OCI-LY1 (cell line): ENCODE data around the gene DYSF.

Source experiments
- H2AFZ ChIP-seq: fragments of 200-600 bp; sonication (generic), shearing (Covaris generic); 2 replicates; pipeline ENCODE4 v1.6.0; 2014; ENCODE audit warnings: antibody characterized with exemption, mild to moderate bottlenecking, low read length
- H3F3A ChIP-seq: fragments of 200-600 bp; sonication (generic), shearing (Covaris generic); 2 replicates; pipeline ENCODE4 v1.6.0; 2014; ENCODE audit warnings: mild to moderate bottlenecking, antibody characterized with exemption, low read length, moderate library complexity; ENCODE audit not compliant: insufficient read depth
- H3K27ac ChIP-seq: fragments of 200-600 bp; sonication (generic); 2 replicates; pipeline ENCODE4 v1.5.1; 2014; ENCODE audit warnings: low read length, mixed run types, mild to moderate bottlenecking, low read depth; ENCODE audit not compliant: poor library complexity, severe bottlenecking
- H3K27me3 ChIP-seq: fragments of 200-600 bp; sonication (generic); 2 replicates; pipeline ENCODE4 v1.6.0; 2014; ENCODE audit warnings: antibody characterized with exemption, mild to moderate bottlenecking, low read length, moderate library complexity; ENCODE audit not compliant: insufficient read depth
- H3K36me3 ChIP-seq: fragments of 200-600 bp; sonication (generic); 2 replicates; pipeline ENCODE4 v1.6.1; 2014; ENCODE audit warnings: mild to moderate bottlenecking, antibody characterized with exemption, low read length, moderate library complexity, mixed read lengths; ENCODE audit not compliant: insufficient read depth
- H3K4me1 ChIP-seq: fragments of 200-600 bp; sonication (generic); 2 replicates; pipeline ENCODE4 v1.5.1; 2014; ENCODE audit warnings: mild to moderate bottlenecking, low read length, moderate library complexity; ENCODE audit not compliant: insufficient read depth, severe bottlenecking
- H3K4me2 ChIP-seq: fragments of 200-600 bp; sonication (generic), shearing (Covaris generic); 2 replicates; pipeline ENCODE4 v1.6.1; 2014; ENCODE audit warnings: low read length
- H3K4me3 ChIP-seq: fragments of 200-600 bp; sonication (generic); 2 replicates; pipeline ENCODE4 v1.5.1; 2014; ENCODE audit warnings: low read length, low read depth, mild to moderate bottlenecking, mixed read lengths; ENCODE audit not compliant: poor library complexity, severe bottlenecking
- H3K79me2 ChIP-seq: fragments of 200-600 bp; shearing (Covaris generic); 2 replicates; pipeline ENCODE4 v1.6.1; 2016; ENCODE audit warnings: mixed run types, low read length, mixed read lengths; ENCODE audit not compliant: insufficient read depth
- H3K9ac ChIP-seq: fragments of 200-600 bp; sonication (generic), shearing (Covaris generic); 2 replicates; pipeline ENCODE4 v1.6.1; 2014; ENCODE audit warnings: mild to moderate bottlenecking, low read length, mixed read lengths
- H3K9me2 ChIP-seq: fragments of 200-600 bp; sonication (generic), shearing (Covaris generic); 2 replicates; pipeline ENCODE4 v1.6.1; 2014; ENCODE audit warnings: low read depth, mild to moderate bottlenecking, low read length, mixed read lengths
- H3K9me3 ChIP-seq: fragments of 200-600 bp; shearing (Covaris generic); 2 replicates; pipeline ENCODE4 v1.6.1; 2014; ENCODE audit warnings: low read length, mixed read lengths
- H4K20me1 ChIP-seq: fragments of 200-600 bp; sonication (generic), shearing (Covaris generic); 2 replicates; pipeline ENCODE4 v1.6.0; 2016; ENCODE audit warnings: mild to moderate bottlenecking, low read length; ENCODE audit not compliant: insufficient read depth
- CTCF ChIP-seq: fragments of 200-600 bp; sonication (generic), shearing (Covaris generic); IDR thresholded peaks from 2 replicates; pipeline ENCODE4 v1.5.1; 2017; ENCODE audit warnings: mild to moderate bottlenecking, antibody characterized with exemption, low read length, moderate library complexity, mixed read lengths
- EZH2 ChIP-seq: fragments of 200-600 bp; sonication (generic), shearing (Covaris generic); IDR thresholded peaks from 2 replicates; pipeline ENCODE4 v1.8.0; 2017; ENCODE audit warnings: borderline replicate concordance, mixed run types, mild to moderate bottlenecking, antibody characterized with exemption, low read length, moderate library complexity, mixed read lengths

Gene DYSF

GRCh38 chr2:71597756-71598155, 144.4 kb downstream of the DYSF start:
- Histone ChIP-seq H4K20me1 (no peaks in the 10 kb centered on the region), H3K4me1 (no peaks in the 10 kb centered on the region), H3K4me3 (no peak overlapping the region), H3K4me2 (no peak overlapping the region), H3K9me3 (no peaks in the 10 kb centered on the region), H2AFZ (no peak overlapping the region), H3K27ac (no peak overlapping the region), H3K9ac (no peak overlapping the region), H3K27me3 (no peaks in the 10 kb centered on the region), H3K79me2 (no peaks in the 10 kb centered on the region), H3K36me3 (no peaks in the 10 kb centered on the region), H3F3A (no peaks in the 10 kb centered on the region), H3K9me2 (no peaks in the 10 kb centered on the region)
- TF ChIP-seq CTCF (no peak), EZH2 (no peak)

GRCh38 chr2:71598526-71598925, 145.2 kb downstream of the DYSF start:
- Histone ChIP-seq H3K27ac (no peak overlapping the region), H3K79me2 (no peaks in the 10 kb centered on the region), H3K4me2 (no peak overlapping the region), H3K36me3 (no peaks in the 10 kb centered on the region), H3F3A (no peaks in the 10 kb centered on the region), H3K27me3 (no peaks in the 10 kb centered on the region), H3K4me1 (no peaks in the 10 kb centered on the region), H3K9me3 (no peaks in the 10 kb centered on the region), H4K20me1 (no peaks in the 10 kb centered on the region), H3K4me3 (no peak overlapping the region), H3K9me2 (no peaks in the 10 kb centered on the region), H2AFZ (no peak overlapping the region), H3K9ac (no peak overlapping the region)
- no peak for TF ChIP-seq EZH2
- TF ChIP-seq CTCF, result no peak

- Histone ChIP-seq H3K9ac (no peak overlapping the region), H3F3A (no peaks in the 10 kb centered on the region), H3K4me3 (no peak overlapping the region), H2AFZ (no peak overlapping the region), H4K20me1 (no peaks in the 10 kb centered on the region), H3K27ac (no peak overlapping the region), H3K79me2 (no peaks in the 10 kb centered on the region), H3K4me1 (no peaks in the 10 kb centered on the region), H3K4me2 (no peak overlapping the region), H3K9me3 (no peaks in the 10 kb centered on the region), H3K9me2 (no peaks in the 10 kb centered on the region), H3K27me3 (no peaks in the 10 kb centered on the region), H3K36me3 (no peaks in the 10 kb centered on the region)
- no peak for TF ChIP-seq EZH2
- TF ChIP-seq CTCF, result no peak
Measured at GRCh38 chr2:71599038-71599437, 145.7 kb downstream of the DYSF start.
